ENCODE data around the gene TACSTD2.
"Not testable (repeated sequence)": the region's sequence is repeated elsewhere in the genome, so short reads cannot be mapped to it uniquely, and the experiment has no call there.

The TACSTD2 gene, protein sequence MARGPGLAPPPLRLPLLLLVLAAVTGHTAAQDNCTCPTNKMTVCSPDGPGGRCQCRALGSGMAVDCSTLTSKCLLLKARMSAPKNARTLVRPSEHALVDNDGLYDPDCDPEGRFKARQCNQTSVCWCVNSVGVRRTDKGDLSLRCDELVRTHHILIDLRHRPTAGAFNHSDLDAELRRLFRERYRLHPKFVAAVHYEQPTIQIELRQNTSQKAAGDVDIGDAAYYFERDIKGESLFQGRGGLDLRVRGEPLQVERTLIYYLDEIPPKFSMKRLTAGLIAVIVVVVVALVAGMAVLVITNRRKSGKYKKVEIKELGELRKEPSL

DNA sequence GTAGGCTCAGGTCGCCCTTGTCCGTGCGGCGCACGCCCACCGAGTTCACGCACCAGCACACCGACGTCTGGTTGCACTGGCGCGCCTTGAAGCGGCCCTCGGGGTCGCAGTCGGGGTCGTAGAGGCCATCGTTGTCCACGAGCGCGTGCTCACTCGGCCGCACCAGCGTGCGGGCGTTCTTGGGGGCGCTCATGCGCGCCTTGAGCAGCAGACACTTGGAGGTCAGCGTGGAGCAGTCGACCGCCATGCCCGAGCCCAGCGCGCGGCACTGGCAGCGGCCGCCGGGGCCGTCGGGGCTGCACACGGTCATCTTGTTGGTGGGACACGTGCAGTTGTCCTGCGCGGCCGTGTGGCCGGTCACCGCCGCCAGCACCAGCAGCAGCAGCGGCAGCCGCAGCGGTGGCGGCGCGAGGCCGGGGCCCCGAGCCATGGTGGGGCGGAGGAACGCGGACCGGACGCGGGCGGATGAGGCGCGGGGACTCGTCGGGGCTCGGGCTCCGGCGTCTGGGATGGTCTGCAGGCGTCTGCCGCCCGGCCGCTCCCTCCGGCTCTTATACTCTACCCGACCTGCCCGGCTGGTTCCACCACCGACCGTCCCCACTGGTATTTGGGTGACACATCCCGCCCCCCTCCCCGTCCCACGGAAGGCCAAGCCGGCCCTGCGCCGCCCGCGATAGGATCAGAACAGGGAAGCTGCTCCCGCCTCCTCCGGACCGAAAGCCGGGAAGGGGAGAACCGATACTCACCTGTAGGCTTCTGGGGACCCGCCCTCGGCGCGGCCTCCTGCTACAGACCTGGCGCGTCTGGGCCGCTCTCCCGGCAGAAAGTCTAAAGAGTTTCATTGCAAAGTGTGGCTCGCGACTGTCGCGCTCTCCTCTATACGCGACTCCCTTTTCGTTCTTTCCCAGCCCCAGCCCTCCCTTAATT is at the start of gene TACSTD2:
TACSTD2 (minus strand) TSS at position 526 of the 927 bp plus-strand sequence; CDS start at position 430, 96 bp downstream.
- DNase-seq (ENCODE audit: low read depth in 2 of 2, low spot score in 1 of 2): no peak

DNA sequence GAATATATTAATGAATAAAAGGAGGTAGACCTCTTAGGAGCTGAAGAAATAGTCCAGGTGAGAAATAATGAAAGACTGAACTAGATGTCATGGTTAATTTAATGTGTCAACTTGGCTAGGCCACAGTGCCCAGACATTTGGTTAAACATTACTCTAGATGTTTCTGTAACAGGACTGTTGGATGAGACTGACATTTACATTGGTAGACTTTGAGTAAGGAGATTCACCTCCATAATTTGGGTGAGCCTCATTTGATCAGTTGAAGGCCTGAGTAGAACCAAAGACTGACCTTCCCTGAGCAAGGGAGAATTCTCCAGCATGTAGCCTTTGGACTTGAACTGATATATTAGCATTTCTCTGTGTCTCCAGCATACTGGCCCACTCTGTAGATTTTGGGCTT is 49.2 kb upstream of the TACSTD2 start:
- DNase-seq (ENCODE audit: low read depth in 2 of 2, low spot score in 1 of 2): no peak

DNA sequence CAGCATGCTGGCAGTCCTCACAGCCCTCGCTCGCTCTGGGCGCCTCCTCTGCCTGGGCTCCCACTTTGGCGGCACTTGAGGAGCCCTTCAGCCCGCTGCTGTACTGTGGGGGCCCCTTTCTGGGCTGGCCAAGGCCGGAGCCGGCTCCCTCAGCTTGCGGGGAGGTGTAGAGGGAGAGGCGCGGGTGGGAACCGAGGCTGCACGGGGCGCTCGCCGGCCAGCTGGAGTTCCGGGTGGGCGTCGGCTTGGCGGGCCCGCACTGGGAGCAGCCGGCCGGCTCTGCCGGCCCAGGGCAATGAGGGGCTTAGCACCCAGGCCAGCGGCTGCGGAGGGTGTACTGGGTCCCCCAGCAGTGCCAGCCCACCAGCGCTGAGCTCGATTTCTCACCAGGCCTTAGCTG is 46.2 kb upstream of the TACSTD2 start:
- not testable (repeated sequence) for DNase-seq (ENCODE audit: low read depth in 2 of 2, low spot score in 1 of 2)

DNA sequence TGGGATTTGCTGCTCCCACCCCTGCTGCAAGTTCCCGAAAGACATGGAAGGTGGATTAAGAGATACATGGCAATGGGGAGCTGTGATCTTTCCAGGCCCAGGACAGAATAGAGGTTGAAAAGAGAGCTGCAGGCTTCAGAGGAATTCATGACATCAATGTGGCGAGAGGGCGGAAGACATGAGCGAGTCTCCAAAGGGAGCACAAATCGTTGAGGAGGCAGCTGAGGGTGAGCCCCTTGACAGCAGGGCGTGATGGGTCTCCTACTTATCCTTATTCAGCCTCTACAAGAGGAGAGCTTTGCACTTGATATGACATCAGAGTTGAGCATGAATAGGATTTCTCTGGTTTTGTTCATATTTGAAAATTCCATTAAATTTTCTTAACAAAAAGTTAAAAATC is 45.5 kb upstream of the TACSTD2 start:
- no peak for DNase-seq (ENCODE audit: low read depth in 2 of 2, low spot score in 1 of 2)

DNA sequence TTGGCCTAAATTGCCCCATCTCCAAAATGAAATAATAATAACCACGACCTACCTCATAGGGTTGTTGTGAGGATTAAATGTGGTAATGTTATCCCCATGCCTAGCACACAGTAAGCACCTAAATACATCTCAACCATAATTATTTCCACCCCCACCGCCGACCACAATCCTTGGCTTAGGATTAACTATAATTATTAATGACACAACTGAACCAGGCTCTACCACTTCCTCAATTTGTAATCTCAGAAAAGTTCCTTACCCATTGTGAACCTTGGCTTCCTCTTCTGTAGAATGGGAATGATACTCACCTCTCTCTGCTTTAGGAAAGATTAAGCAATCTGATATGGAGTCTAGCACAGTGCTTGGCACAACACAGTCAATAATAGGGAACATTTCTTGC is 44.3 kb upstream of the TACSTD2 start:
- DNase-seq (ENCODE audit: low read depth in 2 of 2, low spot score in 1 of 2): no peak

DNA sequence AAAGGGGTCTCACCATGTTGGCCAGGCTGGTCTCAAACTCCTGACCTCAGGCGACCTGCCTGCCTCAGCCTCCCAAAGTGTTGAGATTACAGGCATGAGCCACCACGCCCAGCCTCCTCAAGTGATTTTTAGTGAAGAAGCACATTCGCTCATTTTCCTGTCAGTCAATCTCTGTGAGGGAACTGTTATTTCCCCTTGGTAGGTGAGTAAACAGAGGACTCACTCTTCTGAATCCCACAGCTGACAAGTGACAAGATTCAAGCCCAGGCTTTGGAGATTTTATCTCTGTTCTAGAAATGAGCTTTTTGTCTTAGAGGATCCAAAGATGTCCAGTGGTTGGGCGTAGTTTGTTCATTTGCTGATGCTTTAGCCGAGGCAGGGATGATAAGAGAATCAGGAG is 43.9 kb upstream of the TACSTD2 start:
- no peak for DNase-seq (ENCODE audit: low read depth in 2 of 2, low spot score in 1 of 2)

DNA sequence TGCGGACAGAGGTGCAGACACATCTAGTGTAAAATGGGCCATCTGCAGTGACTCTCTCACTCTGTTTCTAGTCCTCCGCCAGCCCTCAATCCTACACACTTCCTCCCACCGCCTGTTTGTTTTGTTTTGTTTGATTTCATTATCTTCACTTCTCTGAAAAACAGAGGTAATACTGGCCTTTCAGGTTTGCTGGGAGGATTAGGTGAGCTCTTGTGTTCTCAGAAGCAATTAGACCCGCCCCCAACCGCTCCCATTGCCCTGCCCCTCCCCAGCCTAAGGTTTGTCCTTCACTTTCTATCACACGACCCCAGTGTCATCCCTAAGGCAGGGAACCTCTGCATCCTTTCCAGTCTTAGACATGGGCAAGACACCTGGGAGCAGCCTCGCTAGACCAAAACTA is 43.2 kb upstream of the TACSTD2 start:
- no peak for DNase-seq (ENCODE audit: low read depth in 2 of 2, low spot score in 1 of 2)

DNA sequence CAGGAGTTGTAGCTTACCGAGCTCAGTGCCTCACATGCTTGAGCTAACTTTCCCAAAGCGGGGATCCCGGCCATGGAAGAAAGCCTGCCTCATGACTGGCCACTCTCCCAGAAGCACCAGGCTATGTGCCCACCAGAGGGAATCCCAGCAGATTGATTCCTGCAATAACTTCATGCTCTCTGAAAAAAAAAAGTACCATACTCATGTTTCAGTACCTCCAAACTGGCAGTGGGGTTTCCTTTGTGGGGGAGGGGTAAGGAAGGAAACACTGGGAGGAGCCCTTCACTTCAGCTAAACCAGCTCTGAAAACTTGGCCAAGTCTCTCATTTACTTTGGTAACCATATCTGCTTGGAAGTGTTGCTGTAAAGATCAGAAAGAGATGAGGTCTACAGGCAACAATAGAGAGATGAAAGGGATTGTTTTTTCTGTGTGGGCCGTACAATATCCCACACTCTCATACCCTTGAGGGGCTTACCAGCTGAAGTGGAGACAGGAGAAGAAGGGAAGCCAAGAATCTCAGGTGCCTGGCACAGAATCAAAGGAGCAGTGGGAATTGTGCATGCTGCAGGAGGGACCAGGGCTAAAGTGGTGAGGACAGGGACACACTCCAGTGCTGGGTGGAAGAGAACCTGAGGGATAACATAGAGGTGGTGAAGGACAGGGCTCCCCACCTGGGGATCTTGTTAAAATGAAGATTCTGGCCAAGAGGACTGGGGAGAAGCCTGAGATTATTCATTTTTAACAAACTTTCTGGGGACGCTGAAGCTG is 42.4 kb upstream of the TACSTD2 start:
- no peak for DNase-seq (ENCODE audit: low read depth in 2 of 2, low spot score in 1 of 2)

DNA sequence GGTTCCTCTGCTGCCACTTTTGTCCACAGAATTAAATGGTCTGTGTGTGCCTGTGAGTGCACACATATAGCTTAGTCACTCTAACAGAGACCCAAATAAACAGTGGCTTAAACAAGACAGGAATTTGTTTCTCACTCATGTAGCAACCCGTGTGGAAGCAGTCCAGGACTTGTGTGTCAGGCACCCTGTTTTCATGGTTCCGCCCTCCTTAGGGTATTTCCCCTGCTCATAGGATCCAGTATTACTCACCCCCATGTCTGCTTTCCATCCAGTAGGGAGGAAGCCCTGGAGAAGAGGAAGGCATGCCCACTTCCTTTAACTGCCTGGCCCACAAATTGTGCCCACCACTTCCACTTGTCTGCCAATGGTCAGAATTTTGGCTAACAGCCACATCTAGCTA is 41.3 kb upstream of the TACSTD2 start:
- DNase-seq (ENCODE audit: low read depth in 2 of 2, low spot score in 1 of 2): no peak

DNA sequence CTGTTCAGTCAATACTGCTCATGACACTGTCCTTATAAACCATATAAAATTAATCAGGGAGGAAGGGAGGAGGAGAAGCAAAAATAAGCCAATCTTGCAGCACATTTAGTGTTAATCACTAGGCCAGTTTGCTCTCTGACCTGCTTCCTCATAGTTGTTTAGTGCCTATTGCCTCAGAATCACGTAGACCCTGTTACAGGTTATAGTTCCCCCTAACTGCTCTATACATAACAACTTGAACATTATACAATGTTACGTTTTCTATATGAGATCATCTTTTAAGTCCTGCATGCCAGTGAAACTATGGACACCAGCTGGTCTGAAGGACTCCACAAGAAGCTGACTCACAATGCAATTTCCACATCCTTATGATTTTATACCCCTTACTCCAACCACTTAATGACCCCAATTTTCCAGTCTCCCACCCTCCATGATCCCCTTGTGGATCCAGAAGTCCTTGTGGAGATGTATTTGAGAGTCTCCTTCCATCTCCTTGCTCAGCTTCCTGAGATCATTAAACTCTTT is 34.9 kb upstream of the TACSTD2 start:
- no peak for DNase-seq (ENCODE audit: low read depth in 2 of 2, low spot score in 1 of 2)

DNA sequence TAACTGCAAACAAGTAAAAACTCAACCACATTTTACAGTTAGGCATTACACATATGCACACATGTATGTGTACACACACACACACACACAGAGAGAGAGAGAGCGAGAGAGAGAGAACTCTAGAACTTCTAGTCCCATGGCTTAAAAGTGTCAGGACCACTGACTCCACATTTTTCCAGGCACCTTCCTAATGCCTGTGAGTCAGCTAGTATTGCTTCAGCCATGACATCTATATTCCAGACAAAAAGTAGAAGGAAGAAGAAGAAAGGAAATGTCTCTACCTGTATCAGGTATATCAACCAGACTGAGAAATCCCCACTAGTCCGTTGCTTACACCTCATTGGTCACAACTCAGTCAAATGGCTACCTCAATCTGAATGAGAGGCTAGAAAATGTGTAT is 31.9 kb upstream of the TACSTD2 start:
- DNase-seq (ENCODE audit: low read depth in 2 of 2, low spot score in 1 of 2): no peak

DNA sequence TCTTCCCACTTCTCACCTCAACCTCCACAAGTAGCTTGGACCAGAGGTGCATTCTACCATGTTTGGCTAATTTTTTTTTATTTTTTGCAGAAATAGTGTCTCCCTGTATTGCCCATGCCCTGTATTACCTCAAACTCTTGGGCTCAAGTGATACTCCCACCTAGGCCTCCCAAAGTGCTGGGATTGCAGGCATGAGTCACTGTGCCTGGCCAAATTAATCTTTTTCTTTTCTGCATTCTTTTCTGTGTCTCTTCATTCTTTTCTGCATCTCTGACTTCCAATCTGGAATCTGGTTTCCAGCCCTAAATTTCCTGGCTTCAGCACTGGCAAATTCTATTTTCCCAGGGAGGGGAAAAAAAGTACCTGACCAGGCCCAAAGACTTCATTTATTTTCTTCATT is 31.2 kb upstream of the TACSTD2 start:
- DNase-seq (ENCODE audit: low read depth in 2 of 2, low spot score in 1 of 2): no peak

DNA sequence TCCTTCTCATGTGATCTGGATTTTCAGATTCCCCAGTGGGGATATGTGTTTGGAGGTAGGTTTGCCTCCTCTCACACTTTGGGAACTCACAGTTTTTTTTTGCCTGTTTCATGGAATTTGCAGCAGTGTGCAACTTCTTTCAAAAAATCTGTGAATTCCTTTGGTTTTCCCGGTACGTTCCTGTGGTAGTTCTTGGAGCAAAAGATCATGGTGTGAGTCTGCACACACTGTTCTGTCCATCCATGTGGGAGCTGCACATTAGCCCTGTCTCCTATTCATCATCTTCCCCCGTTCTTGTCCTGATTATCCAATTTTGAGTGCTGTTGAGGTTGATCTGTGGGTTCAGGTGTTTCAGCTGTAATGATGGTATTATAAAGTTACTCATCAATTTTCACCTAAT is 30.3 kb upstream of the TACSTD2 start:
- DNase-seq (ENCODE audit: low read depth in 2 of 2, low spot score in 1 of 2): no peak

DNA sequence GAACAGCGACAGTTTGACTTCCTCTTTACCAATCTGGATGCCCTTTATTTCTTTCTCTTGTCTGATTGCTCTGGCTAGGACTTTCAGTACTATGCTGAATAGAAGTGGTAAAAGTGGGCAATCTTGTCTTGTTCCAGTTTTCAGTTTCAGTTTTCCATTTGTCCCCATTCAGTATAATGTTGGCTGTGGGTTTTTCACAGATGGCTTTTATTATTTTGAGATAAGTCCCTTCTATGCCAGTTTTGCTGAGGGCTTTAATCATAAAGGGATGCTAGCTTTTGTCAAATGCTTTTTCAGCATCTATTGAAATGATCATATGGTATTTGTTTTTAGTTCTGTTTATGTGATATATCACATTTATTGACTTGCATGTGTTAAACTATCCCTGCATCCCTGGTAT is 24.9 kb upstream of the TACSTD2 start:
- not testable (repeated sequence) for DNase-seq (ENCODE audit: low read depth in 2 of 2, low spot score in 1 of 2)

DNA sequence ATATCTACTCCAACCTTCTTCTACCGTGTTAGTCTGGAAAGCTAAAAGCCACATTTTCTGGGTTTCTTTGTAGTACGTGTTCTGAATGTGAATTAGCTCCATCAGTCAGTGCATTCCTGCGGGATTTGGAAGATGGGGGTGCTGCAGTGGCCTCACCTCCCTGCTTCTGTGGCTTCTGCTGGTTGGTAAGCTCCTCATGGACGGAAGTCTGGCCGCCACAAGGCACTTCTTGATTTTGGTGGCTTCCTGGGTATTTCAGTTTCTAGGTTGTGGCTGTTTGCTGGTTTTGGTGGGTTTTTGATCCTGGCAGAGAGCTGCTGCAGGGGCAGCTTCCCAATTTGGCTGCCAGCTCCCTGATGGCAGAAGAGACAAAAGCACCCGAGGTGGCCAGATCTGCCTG is 20.9 kb upstream of the TACSTD2 start:
- DNase-seq (ENCODE audit: low read depth in 2 of 2, low spot score in 1 of 2): no peak

DNA sequence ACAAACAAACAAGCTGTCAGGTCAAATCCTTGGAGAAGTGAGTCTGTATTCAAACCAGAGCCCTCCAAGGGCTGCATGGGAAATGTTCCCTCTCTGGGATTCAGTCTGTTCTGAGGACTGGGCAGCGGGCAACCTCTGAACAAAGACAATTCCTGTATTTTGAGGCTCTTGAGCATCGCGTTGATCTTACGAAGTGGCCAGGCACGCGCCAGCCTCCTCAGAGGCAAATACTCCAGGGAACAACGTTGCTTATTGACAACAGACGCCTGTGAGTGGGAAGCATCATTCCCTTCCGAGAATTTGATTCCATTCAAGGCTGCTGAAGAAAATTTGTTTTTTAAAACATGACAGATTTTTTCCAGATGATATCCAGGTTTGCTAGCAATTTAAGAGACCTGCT is 20.0 kb upstream of the TACSTD2 start:
- DNase-seq (ENCODE audit: low read depth in 2 of 2, low spot score in 1 of 2): no peak

DNA sequence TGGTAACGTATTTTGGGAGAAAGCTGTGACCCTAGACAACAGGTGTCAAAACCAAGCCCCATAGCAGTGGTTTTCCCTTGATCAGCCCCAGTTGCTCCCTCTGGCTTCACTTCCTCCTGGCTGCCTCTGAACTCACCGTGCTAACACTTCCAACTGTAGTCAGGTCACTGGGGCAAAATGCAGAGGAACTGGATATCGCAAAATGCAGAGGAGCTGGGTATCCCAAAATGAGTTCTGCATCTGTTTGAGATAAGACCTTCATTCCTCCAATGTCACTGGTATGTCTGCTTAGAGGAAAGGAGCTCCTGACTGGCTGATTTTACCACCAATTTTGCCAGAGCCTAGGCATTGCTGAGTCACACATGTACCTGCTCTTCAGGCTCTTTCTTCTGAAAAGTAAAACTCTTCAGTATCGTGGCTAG is 19.6 kb upstream of the TACSTD2 start:
- DNase-seq (ENCODE audit: low read depth in 2 of 2, low spot score in 1 of 2): no peak

DNA sequence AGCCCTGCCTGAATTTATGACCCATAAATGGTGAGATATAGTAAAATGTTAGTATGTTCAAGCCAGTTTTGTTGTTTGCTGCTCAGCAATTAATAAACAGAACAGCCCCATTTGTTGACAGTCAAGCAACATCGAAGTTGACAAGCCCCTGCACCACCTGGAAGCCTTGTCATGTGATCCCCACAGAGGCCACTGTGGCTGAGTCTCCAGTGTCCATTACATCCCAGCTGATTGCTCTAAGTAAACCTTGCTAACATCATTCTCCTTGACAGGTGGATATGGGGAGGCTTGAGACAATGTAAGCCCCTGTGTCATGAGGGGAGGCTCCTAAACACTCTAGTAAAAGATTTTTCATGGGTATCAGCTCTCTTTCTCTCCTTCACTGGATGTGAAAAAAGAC is 17.5 kb upstream of the TACSTD2 start:
- no peak for DNase-seq (ENCODE audit: low read depth in 2 of 2, low spot score in 1 of 2)

DNA sequence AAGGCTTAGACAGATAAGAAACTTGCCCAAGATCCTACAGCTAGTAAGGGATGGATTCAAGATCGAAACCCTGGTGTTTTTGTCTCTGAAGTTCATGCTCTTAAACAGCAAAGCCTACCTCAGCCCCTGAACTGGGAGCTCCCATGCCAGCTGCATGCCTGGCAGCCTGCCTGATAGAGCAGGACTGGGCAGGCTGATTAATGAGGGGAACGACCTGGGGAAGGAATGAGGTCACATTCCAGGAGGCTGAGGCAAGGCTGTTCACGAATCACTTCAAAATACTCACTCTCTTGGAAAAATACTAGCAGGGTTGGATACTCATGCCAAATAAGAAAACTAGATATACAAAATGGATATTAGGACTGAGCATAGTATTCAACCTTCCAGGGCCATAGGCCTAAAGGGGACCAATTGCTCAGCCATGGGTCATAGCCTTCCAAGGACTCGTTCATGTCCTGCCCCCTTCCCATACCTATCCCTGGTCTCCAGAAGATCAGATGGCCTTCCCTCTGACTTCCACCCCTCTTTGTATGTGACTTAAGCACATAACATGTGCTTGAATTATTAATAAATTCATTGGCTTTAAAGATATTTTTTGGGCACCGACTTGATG is 15.6 kb upstream of the TACSTD2 start:
- DNase-seq (ENCODE audit: low read depth in 2 of 2, low spot score in 1 of 2): no peak

DNA sequence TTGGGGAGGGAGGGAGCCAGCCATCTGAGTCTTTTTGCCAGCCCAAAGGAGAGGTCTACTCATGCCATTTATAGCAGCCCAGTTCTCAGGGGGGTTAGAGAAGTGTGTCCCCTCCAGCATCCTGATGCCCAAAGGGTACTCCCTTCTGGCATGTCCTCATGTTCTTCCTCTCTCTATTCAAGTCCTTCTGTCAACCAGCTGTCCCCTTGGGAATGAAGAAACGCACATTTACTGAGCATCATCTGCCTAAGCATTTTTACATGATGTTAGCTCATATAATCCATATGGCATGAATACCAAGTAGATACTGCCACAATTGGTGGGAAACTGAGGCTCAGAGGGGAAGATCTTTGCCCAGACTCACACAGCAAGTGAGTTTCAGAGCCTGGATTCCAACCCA is 14.8 kb upstream of the TACSTD2 start:
- no peak for DNase-seq (ENCODE audit: low read depth in 2 of 2, low spot score in 1 of 2)

DNA sequence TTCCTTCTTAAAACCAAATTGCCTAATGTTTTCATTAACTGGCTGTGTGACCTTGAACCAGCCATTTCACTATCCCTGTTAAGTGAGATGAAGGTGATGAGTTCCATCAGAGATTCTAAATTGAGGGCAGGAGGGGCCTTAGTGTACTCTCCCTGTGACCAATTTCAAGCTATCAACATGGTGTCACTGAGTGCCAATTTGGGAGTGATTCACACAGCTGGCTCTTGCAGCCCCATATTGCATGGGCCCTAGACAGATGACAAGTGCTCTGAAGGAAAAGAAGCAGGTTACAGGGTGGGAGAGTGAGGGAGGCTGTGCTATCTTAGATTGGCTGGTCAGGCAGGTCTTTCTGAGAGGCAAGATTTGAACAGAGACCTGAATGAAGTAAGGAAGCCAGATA is 13.0 kb upstream of the TACSTD2 start:
- DNase-seq (ENCODE audit: low read depth in 2 of 2, low spot score in 1 of 2): no peak

Measured in stimulated activated CD8-positive, alpha-beta memory T cell treated with anti-CD3 and anti-CD28 coated beads, Interleukin-4, amount 100 ng/mL, for 1 hour (primary cell).